HepG2 (cell line): ENCODE results near the gene TANGO2. TPM values are rescaled to one million over a fixed set of nuclear protein-coding genes. Genes with fewer than 3 reads are reported as not detected.

Experiments
- ARHGAP35 ChIP-seq: sonication (generic); formaldehyde crosslinking; IDR thresholded peaks from 2 replicates; pipeline ENCODE4 v1.9.0; 2022; ENCODE audit warnings: mild to moderate bottlenecking, inconsistent platforms, moderate library complexity, missing genetic modification reagents, borderline replicate concordance
- ARID2 ChIP-seq: sonication (generic); formaldehyde crosslinking; IDR thresholded peaks from 2 replicates; pipeline ENCODE4 v1.8.1; 2022; ENCODE audit warnings: mild to moderate bottlenecking, missing genetic modification reagents, borderline replicate concordance
- ASH2L ChIP-seq: fragments of 300-600, 200-600 bp; sonication (generic); IDR thresholded peaks from 2 replicates; pipeline ENCODE4 v1.7.0; 2017; ENCODE audit warnings: low read depth, mild to moderate bottlenecking, moderate library complexity, mixed read lengths, low read length; ENCODE audit not compliant: insufficient read length
- REPIN1 ChIP-seq: sonication (generic); formaldehyde crosslinking; IDR thresholded peaks from 2 replicates; pipeline ENCODE4 v1.8.0; 2022; ENCODE audit warnings: missing genetic modification reagents, low read depth, mild to moderate bottlenecking, borderline replicate concordance
- SAP130 ChIP-seq: IDR thresholded peaks from 2 replicates; pipeline ENCODE4 v1.6.1; 2016; ENCODE audit warnings: low read depth
- ZNF253 ChIP-seq: sonication (generic); formaldehyde crosslinking; IDR thresholded peaks from 2 replicates; pipeline ENCODE4 v1.8.0; 2022; ENCODE audit warnings: mild to moderate bottlenecking, missing genetic modification reagents, borderline replicate concordance
- ZNF567 ChIP-seq: sonication (generic); formaldehyde crosslinking; IDR thresholded peaks from 2 replicates; pipeline ENCODE4 v1.8.1; 2023; ENCODE audit warnings: mild to moderate bottlenecking, missing genetic modification reagents, borderline replicate concordance
- ZNF687 ChIP-seq: sonication (generic); formaldehyde crosslinking; IDR thresholded peaks from 2 replicates; pipeline ENCODE4 v1.5.1; 2020; ENCODE audit warnings: mild to moderate bottlenecking, missing genetic modification reagents, moderate library complexity
- polyA plus RNA-seq, 8 experiments: library from polyadenylated mRNA; depleted of rRNA in 3 of 8; stranded (reverse) in 7 of 8; unstranded in 1 of 8; fragments of >200 nt; fragmentation: Illumina TruSeq in 4 of 8; extraction: Trizol in 4 of 8; gene quantifications; 2 replicates each; pipeline versions ENCODE4 v1.2.1 to v1.2.3, GENCODE V29; 2011 to 2016; ENCODE audit warnings: low read depth in 4 of 8, missing spikeins in 1 of 8, mixed read lengths in 1 of 8; ENCODE audit not compliant: insufficient read depth in 1 of 8
- total RNA-seq, 5 experiments: library from RNA; depleted of rRNA; stranded (reverse); fragments of >200 nt; fragmentation: Illumina TruSeq; extraction: Trizol; gene quantifications; 2 replicates each; pipeline ENCODE4 v1.2.3, GENCODE V29; 2016; ENCODE audit warnings: low read depth in 1 of 5
- TF ChIP-seq, protein P1 (sequence below): sonication (generic); formaldehyde crosslinking; conservative IDR thresholded peaks from 2 replicates; pipeline ENCODE4 v1.4.0; 2020; ENCODE audit warnings: missing genetic modification reagents
- TF ChIP-seq, protein P2 (sequence below), 2 experiments: sonication (generic) in 1 of 2; formaldehyde crosslinking in 1 of 2; IDR thresholded peaks; 2 replicates each; pipeline versions ENCODE4 v1.4.0 to v1.6.1; 2016 to 2020; ENCODE audit warnings: borderline replicate concordance in 1 of 2, low read depth in 1 of 2, mild to moderate bottlenecking in 1 of 2, missing genetic modification reagents in 1 of 2
- TF ChIP-seq, protein P3 (sequence below): sonication (generic); formaldehyde crosslinking; IDR thresholded peaks from 2 replicates; pipeline ENCODE4 v1.4.0; 2020; ENCODE audit warnings: mild to moderate bottlenecking, missing genetic modification reagents

Gene TANGO2
- total and polyA plus RNA-seq, 2 of the 13 experiments (the other 11 are each of a cell fraction or from before 2014, with no cell fraction given): 12.9 to 14.8 TPM

DNA sequence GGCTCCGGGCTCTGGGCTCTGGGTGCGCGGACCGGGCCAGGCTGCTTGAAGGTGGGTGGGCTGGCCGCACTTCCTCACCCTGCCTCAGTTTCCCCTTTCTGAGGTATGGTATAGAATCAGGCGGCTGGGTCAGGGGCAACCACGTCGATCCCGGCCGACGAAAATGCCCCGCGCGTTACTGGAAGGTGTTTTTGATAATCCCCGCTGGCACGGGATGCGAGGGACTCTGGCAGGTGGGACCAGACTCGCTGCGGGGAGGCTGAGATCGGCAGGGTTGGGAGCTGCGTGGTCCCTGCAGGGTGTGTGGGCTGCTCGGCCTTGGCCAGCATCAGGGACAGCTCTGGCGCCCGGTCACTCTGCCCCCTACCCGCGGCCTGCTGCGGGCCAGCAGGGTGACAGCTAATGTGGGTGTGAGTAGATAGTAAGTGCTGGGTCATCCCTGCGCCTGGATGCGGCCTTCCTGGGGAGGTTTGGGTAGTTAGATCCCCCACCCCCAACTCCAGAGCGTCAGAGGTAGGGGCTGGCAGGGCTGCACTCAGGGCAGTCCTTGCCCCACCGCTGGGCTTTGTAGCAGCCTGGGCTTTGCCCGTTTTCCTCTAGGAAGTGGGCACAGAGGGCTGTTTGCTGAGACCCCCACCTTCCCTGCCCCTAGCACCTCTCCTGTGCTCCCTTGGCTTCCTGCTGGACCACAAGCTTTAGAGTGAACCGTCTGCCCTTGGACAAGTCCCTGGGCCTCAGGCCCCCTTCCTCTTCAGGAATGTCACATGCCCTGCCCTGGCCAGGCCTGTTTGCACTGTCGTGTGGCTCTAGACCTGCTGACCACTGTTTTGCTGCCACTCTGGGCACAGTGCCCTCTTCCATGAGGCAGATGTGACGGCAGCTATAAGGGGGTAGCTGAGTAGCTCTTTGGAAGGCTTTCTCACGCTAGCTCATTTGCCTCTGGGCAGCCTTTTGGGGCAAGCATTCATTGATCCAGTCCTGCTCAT is 579 bp downstream of the TANGO2 start (continued):
- TF ChIP-seq, protein P1, sequence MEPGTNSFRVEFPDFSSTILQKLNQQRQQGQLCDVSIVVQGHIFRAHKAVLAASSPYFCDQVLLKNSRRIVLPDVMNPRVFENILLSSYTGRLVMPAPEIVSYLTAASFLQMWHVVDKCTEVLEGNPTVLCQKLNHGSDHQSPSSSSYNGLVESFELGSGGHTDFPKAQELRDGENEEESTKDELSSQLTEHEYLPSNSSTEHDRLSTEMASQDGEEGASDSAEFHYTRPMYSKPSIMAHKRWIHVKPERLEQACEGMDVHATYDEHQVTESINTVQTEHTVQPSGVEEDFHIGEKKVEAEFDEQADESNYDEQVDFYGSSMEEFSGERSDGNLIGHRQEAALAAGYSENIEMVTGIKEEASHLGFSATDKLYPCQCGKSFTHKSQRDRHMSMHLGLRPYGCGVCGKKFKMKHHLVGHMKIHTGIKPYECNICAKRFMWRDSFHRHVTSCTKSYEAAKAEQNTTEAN (CRISPR knock-in tag): peak; percentile 34; the same call in 1 of the 2 replicates
- TF ChIP-seq ARID2 (CRISPR knock-in tag) (0 out of 2 replicates have a peak, but pooled peaks have one; percentile 42), ASH2L (peak; percentile 61), ZNF253 (CRISPR knock-in tag) (0 out of 2 replicates have a peak, but pooled peaks have one; percentile 50), SAP130 (CRISPR knock-in tag) (peak; percentile 53; the same call in 1 of the 2 replicates), ZNF687 (peak; percentile 85), ZNF567 (CRISPR knock-in tag) (no peak), REPIN1 (0 out of 2 replicates have a peak, but pooled peaks have one; percentile 16), ARHGAP35 (CRISPR knock-in tag) (no peak)
- TF ChIP-seq, protein P2, sequence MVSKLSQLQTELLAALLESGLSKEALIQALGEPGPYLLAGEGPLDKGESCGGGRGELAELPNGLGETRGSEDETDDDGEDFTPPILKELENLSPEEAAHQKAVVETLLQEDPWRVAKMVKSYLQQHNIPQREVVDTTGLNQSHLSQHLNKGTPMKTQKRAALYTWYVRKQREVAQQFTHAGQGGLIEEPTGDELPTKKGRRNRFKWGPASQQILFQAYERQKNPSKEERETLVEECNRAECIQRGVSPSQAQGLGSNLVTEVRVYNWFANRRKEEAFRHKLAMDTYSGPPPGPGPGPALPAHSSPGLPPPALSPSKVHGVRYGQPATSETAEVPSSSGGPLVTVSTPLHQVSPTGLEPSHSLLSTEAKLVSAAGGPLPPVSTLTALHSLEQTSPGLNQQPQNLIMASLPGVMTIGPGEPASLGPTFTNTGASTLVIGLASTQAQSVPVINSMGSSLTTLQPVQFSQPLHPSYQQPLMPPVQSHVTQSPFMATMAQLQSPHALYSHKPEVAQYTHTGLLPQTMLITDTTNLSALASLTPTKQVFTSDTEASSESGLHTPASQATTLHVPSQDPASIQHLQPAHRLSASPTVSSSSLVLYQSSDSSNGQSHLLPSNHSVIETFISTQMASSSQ (IDR thresholded peaks at IDR 0.05; ENCODE audit: low read depth): no peak
- TF ChIP-seq, protein P2 (CRISPR knock-in tag; IDR thresholded peaks at IDR 0.05; ENCODE audit: borderline replicate concordance): 0 out of 2 replicates have a peak, but pooled peaks have one; percentile 31
- TF ChIP-seq, protein P3, sequence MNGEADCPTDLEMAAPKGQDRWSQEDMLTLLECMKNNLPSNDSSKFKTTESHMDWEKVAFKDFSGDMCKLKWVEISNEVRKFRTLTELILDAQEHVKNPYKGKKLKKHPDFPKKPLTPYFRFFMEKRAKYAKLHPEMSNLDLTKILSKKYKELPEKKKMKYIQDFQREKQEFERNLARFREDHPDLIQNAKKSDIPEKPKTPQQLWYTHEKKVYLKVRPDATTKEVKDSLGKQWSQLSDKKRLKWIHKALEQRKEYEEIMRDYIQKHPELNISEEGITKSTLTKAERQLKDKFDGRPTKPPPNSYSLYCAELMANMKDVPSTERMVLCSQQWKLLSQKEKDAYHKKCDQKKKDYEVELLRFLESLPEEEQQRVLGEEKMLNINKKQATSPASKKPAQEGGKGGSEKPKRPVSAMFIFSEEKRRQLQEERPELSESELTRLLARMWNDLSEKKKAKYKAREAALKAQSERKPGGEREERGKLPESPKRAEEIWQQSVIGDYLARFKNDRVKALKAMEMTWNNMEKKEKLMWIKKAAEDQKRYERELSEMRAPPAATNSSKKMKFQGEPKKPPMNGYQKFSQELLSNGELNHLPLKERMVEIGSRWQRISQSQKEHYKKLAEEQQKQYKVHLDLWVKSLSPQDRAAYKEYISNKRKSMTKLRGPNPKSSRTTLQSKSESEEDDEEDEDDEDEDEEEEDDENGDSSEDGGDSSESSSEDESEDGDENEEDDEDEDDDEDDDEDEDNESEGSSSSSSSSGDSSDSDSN (CRISPR knock-in tag): peak; percentile 6; the same call in 1 of the 2 replicates
